DMS53 treated with DMSO at 0.1 percent for 48 hours (cell line): ENCODE results near the gene RNF144A.
"Not testable (repeated sequence)": the region's sequence is repeated elsewhere in the genome, so short reads cannot be mapped to it uniquely, and the experiment has no call there.

Source experiments
- DNase-seq: peaks from one replicate; lab custom pipeline; 2025; ENCODE audit not compliant: unreplicated experiment; lab: John Stamatoyannopoulos, UW

The RNF144A gene

GRCh38 chr2:6927753-6928152 lies 10.5 kb downstream of the RNF144A start:
- DNase-seq, result no peak

- DNase-seq, result no peak
These were observed 11.2 kb downstream of the RNF144A start for GRCh38 chr2:6928452-6928851.

GRCh38 chr2:6929196-6929819 lies 12.1 kb downstream of the RNF144A start:
- DNase-seq, result no peak

GRCh38 chr2:6930923-6931647 lies 13.9 kb downstream of the RNF144A start:
- DNase-seq, result no peak

- no peak for DNase-seq
These were observed 14.5 kb downstream of the RNF144A start for GRCh38 chr2:6931753-6932152.

- no peak for DNase-seq
These were observed 15.0 kb downstream of the RNF144A start for GRCh38 chr2:6932206-6932605.

- DNase-seq, result no peak
These were observed 15.6 kb downstream of the RNF144A start for GRCh38 chr2:6932828-6933227.

GRCh38 chr2:6933911-6934310 lies 16.7 kb downstream of the RNF144A start:
- DNase-seq, result no peak

GRCh38 chr2:6934345-6934744 lies 17.1 kb downstream of the RNF144A start:
- no peak for DNase-seq

GRCh38 chr2:6934758-6935651 lies 17.8 kb downstream of the RNF144A start:
- no peak for DNase-seq

- DNase-seq, result not testable (repeated sequence)
These were observed 18.4 kb downstream of the RNF144A start for GRCh38 chr2:6935652-6936020.

- DNase-seq, result no peak
These were observed 19.9 kb downstream of the RNF144A start for GRCh38 chr2:6937157-6937556.

GRCh38 chr2:6937582-6937981 lies 20.4 kb downstream of the RNF144A start:
- DNase-seq, result no peak

GRCh38 chr2:6939071-6939470 lies 21.9 kb downstream of the RNF144A start:
- no peak for DNase-seq

GRCh38 chr2:6940820-6941219 lies 23.6 kb downstream of the RNF144A start:
- no peak for DNase-seq

- no peak for DNase-seq
These were observed 24.3 kb downstream of the RNF144A start for GRCh38 chr2:6941299-6942046.

- DNase-seq, result no peak
These were observed 25.6 kb downstream of the RNF144A start for GRCh38 chr2:6942848-6943247.

- no peak for DNase-seq
These were observed 26.3 kb downstream of the RNF144A start for GRCh38 chr2:6943523-6943922.

- no peak for DNase-seq
These were observed 26.8 kb downstream of the RNF144A start for GRCh38 chr2:6943971-6944370.

GRCh38 chr2:6944555-6944954 lies 27.3 kb downstream of the RNF144A start:
- DNase-seq, result no peak
